ENCODE measurements around the gene DRAXIN.

DNA sequence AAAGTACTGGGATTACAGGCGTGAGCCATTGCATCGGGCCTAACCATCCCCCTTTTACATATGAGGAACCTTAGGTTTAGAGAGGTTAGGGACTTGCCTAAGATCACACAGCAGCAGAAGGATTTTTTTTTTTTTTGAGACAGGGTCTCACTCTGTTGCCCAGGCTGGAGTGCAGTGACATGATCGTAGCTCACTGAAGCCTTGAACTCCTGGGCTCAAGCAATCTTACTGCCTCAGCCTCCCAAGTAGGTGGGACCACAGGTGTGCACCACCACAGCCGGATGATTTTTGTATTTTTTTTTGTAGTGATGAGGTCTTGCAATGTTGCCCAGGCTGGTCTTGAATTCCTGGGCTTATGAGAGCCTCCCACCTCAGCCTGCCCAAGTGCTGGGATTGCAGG lies 68.3 kb downstream of the DRAXIN start:
- TF ChIP-seq, protein P1, sequence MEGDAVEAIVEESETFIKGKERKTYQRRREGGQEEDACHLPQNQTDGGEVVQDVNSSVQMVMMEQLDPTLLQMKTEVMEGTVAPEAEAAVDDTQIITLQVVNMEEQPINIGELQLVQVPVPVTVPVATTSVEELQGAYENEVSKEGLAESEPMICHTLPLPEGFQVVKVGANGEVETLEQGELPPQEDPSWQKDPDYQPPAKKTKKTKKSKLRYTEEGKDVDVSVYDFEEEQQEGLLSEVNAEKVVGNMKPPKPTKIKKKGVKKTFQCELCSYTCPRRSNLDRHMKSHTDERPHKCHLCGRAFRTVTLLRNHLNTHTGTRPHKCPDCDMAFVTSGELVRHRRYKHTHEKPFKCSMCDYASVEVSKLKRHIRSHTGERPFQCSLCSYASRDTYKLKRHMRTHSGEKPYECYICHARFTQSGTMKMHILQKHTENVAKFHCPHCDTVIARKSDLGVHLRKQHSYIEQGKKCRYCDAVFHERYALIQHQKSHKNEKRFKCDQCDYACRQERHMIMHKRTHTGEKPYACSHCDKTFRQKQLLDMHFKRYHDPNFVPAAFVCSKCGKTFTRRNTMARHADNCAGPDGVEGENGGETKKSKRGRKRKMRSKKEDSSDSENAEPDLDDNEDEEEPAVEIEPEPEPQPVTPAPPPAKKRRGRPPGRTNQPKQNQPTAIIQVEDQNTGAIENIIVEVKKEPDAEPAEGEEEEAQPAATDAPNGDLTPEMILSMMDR (IDR thresholded peaks at IDR 0.05): no peak
- TF ChIP-seq POLR2A (IDR thresholded peaks at IDR 0.05): no peak

All from heart left ventricle (tissue), 13 donors.